Endothelial cell (in vitro differentiated cells): ENCODE results near the gene SUSD1. TPM values are rescaled to one million over a fixed set of nuclear protein-coding genes. Genes with fewer than 3 reads are reported as not detected.

Experiments used
- DNase-seq: peaks from one replicate; pipeline ENCODE4 v3.0.0; 2021; ENCODE audit warnings: low spot score
- H3K27ac Mint-ChIP-seq: one replicate; pipeline ENCODE4 v1.8.0; 2021; ENCODE audit warnings: mixed read lengths, inconsistent platforms; ENCODE audit not compliant: unreplicated experiment
- H3K27me3 Mint-ChIP-seq: one replicate; pipeline ENCODE4 v1.8.0; 2021; ENCODE audit warnings: mild to moderate bottlenecking, moderate library complexity, mixed read lengths, inconsistent platforms; ENCODE audit not compliant: unreplicated experiment
- H3K36me3 Mint-ChIP-seq: one replicate; pipeline ENCODE4 v1.8.0; 2021; ENCODE audit warnings: mild to moderate bottlenecking, low read depth, mixed read lengths, inconsistent platforms; ENCODE audit not compliant: unreplicated experiment
- H3K4me1 Mint-ChIP-seq: one replicate; pipeline ENCODE4 v1.8.0; 2021; ENCODE audit warnings: mild to moderate bottlenecking, mixed read lengths, inconsistent platforms; ENCODE audit not compliant: unreplicated experiment
- H3K4me3 Mint-ChIP-seq: one replicate; pipeline ENCODE4 v1.8.0; 2021; ENCODE audit warnings: mild to moderate bottlenecking, mixed read lengths, inconsistent platforms; ENCODE audit not compliant: unreplicated experiment
- H3K9me3 Mint-ChIP-seq: one replicate; pipeline ENCODE4 v1.8.0; 2021; ENCODE audit warnings: mixed read lengths, inconsistent platforms; ENCODE audit not compliant: unreplicated experiment
- CTCF ChIP-seq: fragments of 200-600 bp; sonication (generic); IDR thresholded peaks from one replicate; pipeline ENCODE4 v1.5.0; 2021; ENCODE audit warnings: antibody characterized with exemption; ENCODE audit not compliant: unreplicated experiment
- total RNA-seq: library from RNA; stranded (reverse); fragmentation: NEBNext Ultra II Directional; extraction: Animal tissue kit (Norgen Biotek cat#: 25700); gene quantifications from one replicate; pipeline ENCODE4 v1.2.1, GENCODE V29; 2021; ENCODE audit not compliant: unreplicated experiment

The SUSD1 gene
- total RNA-seq, 1 donor from 2014 or later: 5.7 TPM

- no peaks in the 10 kb centered on the region for H3K9me3 Mint-ChIP-seq
- H3K36me3 Mint-ChIP-seq: no peaks in the 10 kb centered on the region
- H3K4me3 Mint-ChIP-seq: no peak overlapping the region
- H3K4me1 Mint-ChIP-seq: peaks cover 18% of the 10 kb centered on the region
- no peak for TF ChIP-seq CTCF
- peaks cover 4% of the 10 kb centered on the region for H3K27me3 Mint-ChIP-seq
- no peak for DNase-seq
- H3K27ac Mint-ChIP-seq: no peak overlapping the region
Observed at GRCh38 chr9:112063586-112063985, 111.5 kb downstream of the SUSD1 start.

GRCh38 chr9:112063151-112063550, 111.9 kb downstream of the SUSD1 start:
- Mint-ChIP-seq H3K4me3 (no peak overlapping the region), H3K27me3 (peaks cover 4% of the 10 kb centered on the region), H3K36me3 (no peaks in the 10 kb centered on the region), H3K27ac (no peak overlapping the region), H3K4me1 (peaks cover 18% of the 10 kb centered on the region), H3K9me3 (no peaks in the 10 kb centered on the region)
- no peak for DNase-seq
- no peak for TF ChIP-seq CTCF

- no peaks in the 10 kb centered on the region for H3K36me3 Mint-ChIP-seq
- TF ChIP-seq CTCF: no peak
- H3K9me3 Mint-ChIP-seq: no peaks in the 10 kb centered on the region
- H3K4me3 Mint-ChIP-seq: no peak overlapping the region
- H3K4me1 Mint-ChIP-seq: peaks cover 15% of the 10 kb centered on the region
- DNase-seq: no peak
- no peak overlapping the region for H3K27ac Mint-ChIP-seq
- H3K27me3 Mint-ChIP-seq: peaks cover 4% of the 10 kb centered on the region
Observed at GRCh38 chr9:112061152-112061740, 113.9 kb downstream of the SUSD1 start.

GRCh38 chr9:112059966-112060320, 115.2 kb downstream of the SUSD1 start:
- H3K27me3 Mint-ChIP-seq: peaks cover 4% of the 10 kb centered on the region
- no peak for TF ChIP-seq CTCF
- H3K36me3 Mint-ChIP-seq: no peaks in the 10 kb centered on the region
- no peaks in the 10 kb centered on the region for H3K9me3 Mint-ChIP-seq
- H3K4me1 Mint-ChIP-seq: peaks cover 9% of the 10 kb centered on the region
- no peak for DNase-seq
- H3K27ac Mint-ChIP-seq: no peak overlapping the region
- no peak overlapping the region for H3K4me3 Mint-ChIP-seq

GRCh38 chr9:112059145-112059965, 115.7 kb downstream of the SUSD1 start:
- DNase-seq: no peak
- Mint-ChIP-seq H3K9me3 (no peaks in the 10 kb centered on the region), H3K27ac (no peak overlapping the region)

More at GRCh38 chr9:112059145-112059965, 115.7 kb downstream of the SUSD1 start:
- Mint-ChIP-seq H3K4me1 (peaks cover 9% of the 10 kb centered on the region), H3K4me3 (no peak overlapping the region), H3K27me3 (peaks cover 4% of the 10 kb centered on the region), H3K36me3 (no peaks in the 10 kb centered on the region)
- no peak for TF ChIP-seq CTCF
